HepG2 (cell line): Measurements from ENCODE around the gene ARHGEF3. TPM values are rescaled to one million over a fixed set of nuclear protein-coding genes. Genes with fewer than 3 reads are reported as not detected.

Experiments used
- ADNP ChIP-seq: sonication (generic); formaldehyde crosslinking; IDR thresholded peaks from 2 replicates; pipeline ENCODE4 v1.4.0; 2020; ENCODE audit warnings: missing genetic modification reagents
- BCL6 ChIP-seq: IDR thresholded peaks from 2 replicates; pipeline ENCODE4 v1.6.1; 2016; ENCODE audit warnings: missing genetic modification reagents, missing compliant biosample characterization
- HNF4G ChIP-seq, 2 experiments: sonication (generic) in 1 of 2; formaldehyde crosslinking in 1 of 2; IDR thresholded peaks; 2 replicates each; pipeline versions ENCODE4 v1.4.0 to v1.6.1; 2011 to 2020; ENCODE audit warnings: borderline replicate concordance in 2 of 2, low read depth in 2 of 2, mild to moderate bottlenecking in 2 of 2, low read length in 1 of 2, missing genetic modification reagents in 1 of 2, moderate library complexity in 1 of 2
- MBNL3 ChIP-seq: fragments of 250-450 bp; sonication (Bioruptor Pico); conservative IDR thresholded peaks from 2 replicates; pipeline ENCODE4 v1.8.0; 2022; ENCODE audit warnings: mild to moderate bottlenecking, inconsistent platforms
- MED8 ChIP-seq: sonication (generic); formaldehyde crosslinking; IDR thresholded peaks from 2 replicates; pipeline ENCODE4 v1.8.1; 2023; ENCODE audit warnings: mild to moderate bottlenecking, missing genetic modification reagents; ENCODE audit not compliant: insufficient replicate concordance
- NR2F6 ChIP-seq, 2 experiments: IDR thresholded peaks; 2 replicates each; pipeline ENCODE4 v1.6.1; 2016; ENCODE audit warnings: antibody characterized with exemption in 1 of 2, mild to moderate bottlenecking in 1 of 2
- SETDB1 ChIP-seq: sonication (generic); formaldehyde crosslinking; IDR thresholded peaks from 2 replicates; pipeline ENCODE4 v1.5.1; 2020; ENCODE audit warnings: missing genetic modification reagents, mild to moderate bottlenecking, borderline replicate concordance
- ZKSCAN5 ChIP-seq: sonication (generic); formaldehyde crosslinking; IDR thresholded peaks from 2 replicates; pipeline ENCODE4 v1.5.1; 2020; ENCODE audit warnings: mild to moderate bottlenecking, missing genetic modification reagents
- ZNF138 ChIP-seq: sonication (generic); formaldehyde crosslinking; IDR thresholded peaks from 2 replicates; pipeline ENCODE4 v1.5.0; 2020; ENCODE audit warnings: mild to moderate bottlenecking, low read depth, missing genetic modification reagents
- ZNF484 ChIP-seq: sonication (generic); formaldehyde crosslinking; IDR thresholded peaks from 2 replicates; pipeline ENCODE4 v1.5.1; 2020; ENCODE audit warnings: mild to moderate bottlenecking, low read depth, missing genetic modification reagents, borderline replicate concordance
- ZNF674 ChIP-seq: sonication (generic); formaldehyde crosslinking; IDR thresholded peaks from 2 replicates; pipeline ENCODE4 v1.5.0; 2020; ENCODE audit warnings: low read depth, mild to moderate bottlenecking, missing genetic modification reagents
- polyA plus RNA-seq, 8 experiments: library from polyadenylated mRNA; depleted of rRNA in 3 of 8; stranded (reverse) in 7 of 8; unstranded in 1 of 8; fragments of >200 nt; fragmentation: Illumina TruSeq in 4 of 8; extraction: Trizol in 4 of 8; gene quantifications; 2 replicates each; pipeline versions ENCODE4 v1.2.1 to v1.2.3, GENCODE V29; 2011 to 2016; ENCODE audit warnings: low read depth in 4 of 8, missing spikeins in 1 of 8, mixed read lengths in 1 of 8; ENCODE audit not compliant: insufficient read depth in 1 of 8
- total RNA-seq, 5 experiments: library from RNA; depleted of rRNA; stranded (reverse); fragments of >200 nt; fragmentation: Illumina TruSeq; extraction: Trizol; gene quantifications; 2 replicates each; pipeline ENCODE4 v1.2.3, GENCODE V29; 2016; ENCODE audit warnings: low read depth in 1 of 5
- TF ChIP-seq, protein P1 (sequence below): IDR thresholded peaks from 2 replicates; pipeline ENCODE4 v1.6.1; 2012; ENCODE audit warnings: low read depth, low read length, improper control_type of control experiment
- TF ChIP-seq, protein P2 (sequence below): sonication (generic); formaldehyde crosslinking; IDR thresholded peaks from 2 replicates; pipeline ENCODE4 v1.4.0; 2020; ENCODE audit warnings: missing genetic modification reagents
- TF ChIP-seq, protein P3 (sequence below): IDR thresholded peaks from 2 replicates; pipeline ENCODE4 v1.6.1; 2016; ENCODE audit warnings: missing compliant biosample characterization, missing genetic modification reagents, borderline replicate concordance
- TF ChIP-seq, protein P4 (sequence below): conservative IDR thresholded peaks from 2 replicates; pipeline ENCODE4 v1.6.1; 2018; ENCODE audit warnings: missing genetic modification reagents
- TF ChIP-seq, protein P5 (sequence below): sonication (generic); formaldehyde crosslinking; IDR thresholded peaks from 2 replicates; pipeline ENCODE4 v1.4.0; 2020; ENCODE audit warnings: missing genetic modification reagents, mild to moderate bottlenecking, borderline replicate concordance

ARHGEF3 gene
- total and polyA plus RNA-seq, 2 of the 13 experiments (the other 11 are each of a cell fraction or from before 2014, with no cell fraction given): 14.8 to 23.1 TPM

DNA sequence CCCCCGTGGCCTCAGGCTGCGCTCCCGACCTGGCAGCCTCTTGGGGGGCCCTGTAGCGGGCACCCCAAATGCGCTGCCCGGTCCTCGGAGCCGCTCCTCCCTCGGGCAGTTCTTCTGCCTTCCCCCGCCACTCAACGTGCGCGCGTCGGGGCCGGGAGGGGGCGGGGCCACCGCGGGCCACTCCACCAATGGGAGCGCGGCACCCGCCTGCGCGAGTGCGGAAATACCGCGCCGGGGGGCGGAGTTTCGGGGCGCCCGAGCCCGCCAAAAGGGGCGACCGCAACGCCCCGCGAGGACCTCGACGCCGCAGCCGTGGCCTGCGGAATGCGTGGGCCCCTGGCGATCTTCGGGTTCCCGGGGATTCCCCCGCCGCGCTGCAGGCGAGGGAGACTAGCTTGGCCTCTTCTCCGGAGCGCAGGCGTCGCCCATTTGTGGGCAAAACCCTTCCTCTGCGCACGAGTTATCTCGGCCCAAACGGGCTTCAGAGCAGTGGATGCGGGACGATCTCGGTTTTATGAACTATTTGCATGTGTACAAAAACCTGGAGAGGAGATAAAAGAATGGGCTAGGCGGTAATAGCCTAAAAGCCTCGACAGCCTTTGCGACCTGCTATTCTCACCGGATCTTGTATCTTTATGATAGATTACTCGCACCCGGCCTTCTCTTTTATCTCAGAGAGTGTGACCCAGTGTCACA lies 118.5 kb downstream of the ARHGEF3 start, which contains the start of gene TASOR (continued):
- TF ChIP-seq, protein P1, sequence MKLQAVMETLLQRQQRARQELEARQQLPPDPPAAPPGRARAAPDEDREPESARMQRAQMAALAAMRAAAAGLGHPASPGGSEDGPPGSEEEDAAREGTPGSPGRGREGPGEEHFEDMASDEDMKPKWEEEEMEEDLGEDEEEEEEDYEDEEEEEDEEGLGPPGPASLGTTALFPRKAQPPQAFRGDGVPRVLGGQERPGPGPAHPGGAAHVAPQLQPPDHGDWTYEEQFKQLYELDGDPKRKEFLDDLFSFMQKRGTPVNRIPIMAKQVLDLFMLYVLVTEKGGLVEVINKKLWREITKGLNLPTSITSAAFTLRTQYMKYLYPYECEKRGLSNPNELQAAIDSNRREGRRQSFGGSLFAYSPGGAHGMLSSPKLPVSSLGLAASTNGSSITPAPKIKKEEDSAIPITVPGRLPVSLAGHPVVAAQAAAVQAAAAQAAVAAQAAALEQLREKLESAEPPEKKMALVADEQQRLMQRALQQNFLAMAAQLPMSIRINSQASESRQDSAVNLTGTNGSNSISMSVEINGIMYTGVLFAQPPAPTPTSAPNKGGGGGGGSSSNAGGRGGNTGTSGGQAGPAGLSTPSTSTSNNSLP: no peak
- peak; percentile 86; the same call in 1 of the 2 replicates for TF ChIP-seq ZNF138 (CRISPR knock-in tag)
- peak; percentile 93; the same call in 1 of the 2 replicates for TF ChIP-seq SETDB1 (CRISPR knock-in tag)
- no peak for TF ChIP-seq ZKSCAN5
- TF ChIP-seq ZNF674 (CRISPR knock-in tag): no peak
- no peak for TF ChIP-seq HNF4G (IDR thresholded peaks at IDR 0.05; ENCODE audit: borderline replicate concordance, low read depth, low read length)
- TF ChIP-seq HNF4G (CRISPR knock-in tag; IDR thresholded peaks at IDR 0.05; ENCODE audit: borderline replicate concordance, low read depth): no peak; the same call in 1 of the 2 replicates
- TF ChIP-seq, protein P2, sequence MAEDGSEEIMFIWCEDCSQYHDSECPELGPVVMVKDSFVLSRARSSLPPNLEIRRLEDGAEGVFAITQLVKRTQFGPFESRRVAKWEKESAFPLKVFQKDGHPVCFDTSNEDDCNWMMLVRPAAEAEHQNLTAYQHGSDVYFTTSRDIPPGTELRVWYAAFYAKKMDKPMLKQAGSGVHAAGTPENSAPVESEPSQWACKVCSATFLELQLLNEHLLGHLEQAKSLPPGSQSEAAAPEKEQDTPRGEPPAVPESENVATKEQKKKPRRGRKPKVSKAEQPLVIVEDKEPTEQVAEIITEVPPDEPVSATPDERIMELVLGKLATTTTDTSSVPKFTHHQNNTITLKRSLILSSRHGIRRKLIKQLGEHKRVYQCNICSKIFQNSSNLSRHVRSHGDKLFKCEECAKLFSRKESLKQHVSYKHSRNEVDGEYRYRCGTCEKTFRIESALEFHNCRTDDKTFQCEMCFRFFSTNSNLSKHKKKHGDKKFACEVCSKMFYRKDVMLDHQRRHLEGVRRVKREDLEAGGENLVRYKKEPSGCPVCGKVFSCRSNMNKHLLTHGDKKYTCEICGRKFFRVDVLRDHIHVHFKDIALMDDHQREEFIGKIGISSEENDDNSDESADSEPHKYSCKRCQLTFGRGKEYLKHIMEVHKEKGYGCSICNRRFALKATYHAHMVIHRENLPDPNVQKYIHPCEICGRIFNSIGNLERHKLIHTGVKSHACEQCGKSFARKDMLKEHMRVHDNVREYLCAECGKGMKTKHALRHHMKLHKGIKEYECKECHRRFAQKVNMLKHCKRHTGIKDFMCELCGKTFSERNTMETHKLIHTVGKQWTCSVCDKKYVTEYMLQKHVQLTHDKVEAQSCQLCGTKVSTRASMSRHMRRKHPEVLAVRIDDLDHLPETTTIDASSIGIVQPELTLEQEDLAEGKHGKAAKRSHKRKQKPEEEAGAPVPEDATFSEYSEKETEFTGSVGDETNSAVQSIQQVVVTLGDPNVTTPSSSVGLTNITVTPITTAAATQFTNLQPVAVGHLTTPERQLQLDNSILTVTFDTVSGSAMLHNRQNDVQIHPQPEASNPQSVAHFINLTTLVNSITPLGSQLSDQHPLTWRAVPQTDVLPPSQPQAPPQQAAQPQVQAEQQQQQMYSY: peak; percentile 70
- TF ChIP-seq, protein P3, sequence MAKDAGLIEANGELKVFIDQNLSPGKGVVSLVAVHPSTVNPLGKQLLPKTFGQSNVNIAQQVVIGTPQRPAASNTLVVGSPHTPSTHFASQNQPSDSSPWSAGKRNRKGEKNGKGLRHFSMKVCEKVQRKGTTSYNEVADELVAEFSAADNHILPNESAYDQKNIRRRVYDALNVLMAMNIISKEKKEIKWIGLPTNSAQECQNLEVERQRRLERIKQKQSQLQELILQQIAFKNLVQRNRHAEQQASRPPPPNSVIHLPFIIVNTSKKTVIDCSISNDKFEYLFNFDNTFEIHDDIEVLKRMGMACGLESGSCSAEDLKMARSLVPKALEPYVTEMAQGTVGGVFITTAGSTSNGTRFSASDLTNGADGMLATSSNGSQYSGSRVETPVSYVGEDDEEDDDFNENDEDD (CRISPR knock-in tag): peak; percentile 99
- no peak for TF ChIP-seq MBNL3 (CRISPR knock-in tag)
- no peak for TF ChIP-seq ZNF484 (CRISPR knock-in tag)
- TF ChIP-seq NR2F6 (IDR thresholded peaks at IDR 0.05): no peak
- TF ChIP-seq NR2F6 (CRISPR knock-in tag; IDR thresholded peaks at IDR 0.05): 0 out of 2 replicates have a peak, but pooled peaks have one; percentile 10
- TF ChIP-seq MED8 (CRISPR knock-in tag): peak; percentile 56
- TF ChIP-seq, protein P4, sequence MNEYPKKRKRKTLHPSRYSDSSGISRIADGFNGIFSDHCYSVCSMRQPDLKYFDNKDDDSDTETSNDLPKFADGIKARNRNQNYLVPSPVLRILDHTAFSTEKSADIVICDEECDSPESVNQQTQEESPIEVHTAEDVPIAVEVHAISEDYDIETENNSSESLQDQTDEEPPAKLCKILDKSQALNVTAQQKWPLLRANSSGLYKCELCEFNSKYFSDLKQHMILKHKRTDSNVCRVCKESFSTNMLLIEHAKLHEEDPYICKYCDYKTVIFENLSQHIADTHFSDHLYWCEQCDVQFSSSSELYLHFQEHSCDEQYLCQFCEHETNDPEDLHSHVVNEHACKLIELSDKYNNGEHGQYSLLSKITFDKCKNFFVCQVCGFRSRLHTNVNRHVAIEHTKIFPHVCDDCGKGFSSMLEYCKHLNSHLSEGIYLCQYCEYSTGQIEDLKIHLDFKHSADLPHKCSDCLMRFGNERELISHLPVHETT (CRISPR knock-in tag): no peak; the same call in 1 of the 2 replicates
- TF ChIP-seq, protein P5, sequence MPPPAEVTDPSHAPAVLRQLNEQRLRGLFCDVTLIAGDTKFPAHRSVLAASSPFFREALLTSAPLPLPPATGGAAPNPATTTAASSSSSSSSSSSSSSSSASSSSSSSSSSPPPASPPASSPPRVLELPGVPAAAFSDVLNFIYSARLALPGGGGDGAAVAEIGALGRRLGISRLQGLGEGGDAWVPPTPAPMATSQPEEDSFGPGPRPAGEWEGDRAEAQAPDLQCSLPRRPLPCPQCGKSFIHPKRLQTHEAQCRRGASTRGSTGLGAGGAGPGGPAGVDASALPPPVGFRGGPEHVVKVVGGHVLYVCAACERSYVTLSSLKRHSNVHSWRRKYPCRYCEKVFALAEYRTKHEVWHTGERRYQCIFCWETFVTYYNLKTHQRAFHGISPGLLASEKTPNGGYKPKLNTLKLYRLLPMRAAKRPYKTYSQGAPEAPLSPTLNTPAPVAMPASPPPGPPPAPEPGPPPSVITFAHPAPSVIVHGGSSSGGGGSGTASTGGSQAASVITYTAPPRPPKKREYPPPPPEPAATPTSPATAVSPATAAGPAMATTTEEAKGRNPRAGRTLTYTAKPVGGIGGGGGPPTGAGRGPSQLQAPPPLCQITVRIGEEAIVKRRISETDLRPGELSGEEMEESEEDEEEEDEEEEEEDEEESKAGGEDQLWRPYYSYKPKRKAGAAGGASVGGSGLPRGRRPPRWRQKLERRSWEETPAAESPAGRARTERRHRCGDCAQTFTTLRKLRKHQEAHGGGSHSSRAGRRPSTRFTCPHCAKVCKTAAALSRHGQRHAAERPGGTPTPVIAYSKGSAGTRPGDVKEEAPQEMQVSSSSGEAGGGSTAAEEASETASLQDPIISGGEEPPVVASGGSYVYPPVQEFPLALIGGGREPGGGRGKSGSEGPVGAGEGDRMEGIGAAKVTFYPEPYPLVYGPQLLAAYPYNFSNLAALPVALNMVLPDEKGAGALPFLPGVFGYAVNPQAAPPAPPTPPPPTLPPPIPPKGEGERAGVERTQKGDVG: no peak
- no peak for TF ChIP-seq BCL6 (CRISPR knock-in tag)
- no peak for TF ChIP-seq ADNP (CRISPR knock-in tag)
